Measurements from ENCODE around the gene ZNF699.
"Not testable (repeated sequence)": the region's sequence is repeated elsewhere in the genome, so short reads cannot be mapped to it uniquely, and the experiment has no call there.

ZNF699 gene

GRCh38 chr19:9283485-9283884 lies 26.2 kb downstream of the ZNF699 start:
- not testable (repeated sequence) for DNase-seq (ENCODE audit: low spot score)

- DNase-seq (ENCODE audit: low spot score), result no peak
Measured at GRCh38 chr19:9251236-9251635, 58.4 kb downstream of the ZNF699 start.

GRCh38 chr19:9250630-9251029 lies 59.0 kb downstream of the ZNF699 start, which contains the start of gene OR7E24:
TSS of gene OR7E24 (plus strand) at chr19:9250930. CDS start at chr19:9251044, 114 bp downstream.
- DNase-seq (ENCODE audit: low spot score), result no peak
